ENCODE results near the gene ARMH4. TPM values are rescaled to one million over a fixed set of nuclear protein-coding genes. Genes with fewer than 3 reads are reported as not detected.
"Not testable (repeated sequence)": the region's sequence is repeated elsewhere in the genome, so short reads cannot be mapped to it uniquely, and the experiment has no call there.

The ARMH4 gene
- total and polyA plus RNA-seq, 4 donors, result 0.38 to 3.2 (median 0.54) TPM

- Histone ChIP-seq H3K27ac (ENCODE audit: low read depth in 1 of 2, low read length in 2 of 2) (no peak overlapping the region), H3K4me1 (ENCODE audit: control insufficient read depth in 4 of 4, insufficient read depth in 4 of 4, low read length in 3 of 4) (peaks cover 0 to 11% (median 3%) of the 10 kb centered on the region in 4 donors), H3K9ac (ENCODE audit: low read depth in 1 of 2, low read length in 2 of 2) (no peak overlapping the region), H3K27me3 (ENCODE audit: control insufficient read depth in 4 of 4, insufficient read depth in 4 of 4, low read length in 3 of 4) (no peaks in the 10 kb centered on the region), H3K4me3 (ENCODE audit: low read depth in 1 of 3, low read length in 3 of 3) (no peak overlapping the region), H3K9me3 (ENCODE audit: control insufficient read depth in 4 of 4, low read length in 3 of 4) (no peaks in the 10 kb centered on the region), H3K36me3 (ENCODE audit: control insufficient read depth in 4 of 4, insufficient read depth in 3 of 4, low read depth in 1 of 4, low read length in 3 of 4) (no peaks in the 10 kb centered on the region)
- DNase-seq (ENCODE audit: low spot score), result no peak
- TF ChIP-seq TAF1 (conservative IDR thresholded peaks at IDR 0.05), result no peak
- TF ChIP-seq, protein P1, sequence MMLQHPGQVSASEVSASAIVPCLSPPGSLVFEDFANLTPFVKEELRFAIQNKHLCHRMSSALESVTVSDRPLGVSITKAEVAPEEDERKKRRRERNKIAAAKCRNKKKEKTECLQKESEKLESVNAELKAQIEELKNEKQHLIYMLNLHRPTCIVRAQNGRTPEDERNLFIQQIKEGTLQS (IDR thresholded peaks at IDR 0.05), result no peak
- no peak for TF ChIP-seq REST (IDR thresholded peaks at IDR 0.05)
- WGBS, result 92% methylated on average over 2 of the region's 2 CpGs
These were observed 23.6 kb downstream of the ARMH4 start for GRCh38 chr14:58128416-58128815.

- H3K9ac ChIP-seq (ENCODE audit: low read depth in 1 of 2, low read length in 2 of 2); H3K9me3 ChIP-seq (ENCODE audit: control insufficient read depth in 4 of 4, low read length in 3 of 4); H3K4me1 ChIP-seq (ENCODE audit: control insufficient read depth in 4 of 4, insufficient read depth in 4 of 4, low read length in 3 of 4); H3K27me3 ChIP-seq (ENCODE audit: control insufficient read depth in 4 of 4, insufficient read depth in 4 of 4, low read length in 3 of 4); DNase-seq (ENCODE audit: low spot score); H3K27ac ChIP-seq (ENCODE audit: low read depth in 1 of 2, low read length in 2 of 2); H3K36me3 ChIP-seq (ENCODE audit: control insufficient read depth in 4 of 4, insufficient read depth in 3 of 4, low read depth in 1 of 4, low read length in 3 of 4); H3K4me3 ChIP-seq (ENCODE audit: low read depth in 1 of 3, low read length in 3 of 3): not testable (repeated sequence)
- 93% methylated on average over 6 of the region's 6 CpGs for WGBS
These were observed 29.5 kb downstream of the ARMH4 start for GRCh38 chr14:58122546-58122945.

DNA sequence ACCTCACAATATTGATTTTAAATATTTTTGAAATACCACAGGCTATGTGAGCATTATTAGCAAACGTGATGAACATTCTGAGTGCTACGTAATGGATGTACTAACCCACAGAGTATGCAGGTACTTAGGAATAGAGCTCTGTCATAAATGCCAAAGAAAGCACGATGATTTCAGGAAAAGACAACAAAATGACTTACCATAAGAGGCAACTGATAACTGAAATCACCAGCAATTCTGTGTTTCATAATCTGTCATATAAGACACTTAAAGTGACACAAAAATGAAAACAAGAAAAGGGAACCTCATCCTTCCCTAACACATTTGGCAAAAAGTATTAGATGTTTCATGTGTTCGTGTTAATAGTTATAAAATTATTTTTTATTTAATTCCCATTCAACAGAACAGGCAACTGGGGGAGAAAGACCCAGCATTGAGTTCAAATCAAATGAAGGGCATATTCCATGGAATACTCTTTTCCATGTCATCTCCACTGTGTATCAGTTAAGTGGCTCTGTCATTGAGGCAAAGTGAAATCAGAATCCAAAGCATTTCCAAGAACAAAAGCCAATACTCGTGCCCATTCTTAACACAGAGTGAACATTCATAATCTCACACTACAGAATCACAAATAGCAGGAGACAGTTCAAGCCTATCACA is 30.4 kb downstream of the ARMH4 start:
- Histone ChIP-seq H3K27ac (ENCODE audit: low read depth in 1 of 2, low read length in 2 of 2) (no peak overlapping the region), H3K4me1 (ENCODE audit: control insufficient read depth in 4 of 4, insufficient read depth in 4 of 4, low read length in 3 of 4) (no peaks in the 10 kb centered on the region), H3K36me3 (ENCODE audit: control insufficient read depth in 4 of 4, insufficient read depth in 3 of 4, low read depth in 1 of 4, low read length in 3 of 4) (no peaks in the 10 kb centered on the region), H3K9ac (ENCODE audit: low read depth in 1 of 2, low read length in 2 of 2) (no peak overlapping the region), H3K4me3 (ENCODE audit: low read depth in 1 of 3, low read length in 3 of 3) (no peak overlapping the region), H3K27me3 (ENCODE audit: control insufficient read depth in 4 of 4, insufficient read depth in 4 of 4, low read length in 3 of 4) (no peaks in the 10 kb centered on the region), H3K9me3 (ENCODE audit: control insufficient read depth in 4 of 4, low read length in 3 of 4) (no peaks in the 10 kb centered on the region)
- DNase-seq (ENCODE audit: low spot score), result no peak
- 76% methylated on average over 5 of the region's 5 CpGs for WGBS
- no peak for TF ChIP-seq HNF4A (conservative IDR thresholded peaks at IDR 0.05)
- TF ChIP-seq EGR1 (IDR thresholded peaks at IDR 0.05; ENCODE audit: low read depth in 2 of 2), result no peak
- TF ChIP-seq NR2F2 (IDR thresholded peaks at IDR 0.05), result no peak
- TF ChIP-seq, protein P2, sequence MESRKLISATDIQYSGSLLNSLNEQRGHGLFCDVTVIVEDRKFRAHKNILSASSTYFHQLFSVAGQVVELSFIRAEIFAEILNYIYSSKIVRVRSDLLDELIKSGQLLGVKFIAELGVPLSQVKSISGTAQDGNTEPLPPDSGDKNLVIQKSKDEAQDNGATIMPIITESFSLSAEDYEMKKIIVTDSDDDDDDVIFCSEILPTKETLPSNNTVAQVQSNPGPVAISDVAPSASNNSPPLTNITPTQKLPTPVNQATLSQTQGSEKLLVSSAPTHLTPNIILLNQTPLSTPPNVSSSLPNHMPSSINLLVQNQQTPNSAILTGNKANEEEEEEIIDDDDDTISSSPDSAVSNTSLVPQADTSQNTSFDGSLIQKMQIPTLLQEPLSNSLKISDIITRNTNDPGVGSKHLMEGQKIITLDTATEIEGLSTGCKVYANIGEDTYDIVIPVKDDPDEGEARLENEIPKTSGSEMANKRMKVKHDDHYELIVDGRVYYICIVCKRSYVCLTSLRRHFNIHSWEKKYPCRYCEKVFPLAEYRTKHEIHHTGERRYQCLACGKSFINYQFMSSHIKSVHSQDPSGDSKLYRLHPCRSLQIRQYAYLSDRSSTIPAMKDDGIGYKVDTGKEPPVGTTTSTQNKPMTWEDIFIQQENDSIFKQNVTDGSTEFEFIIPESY (IDR thresholded peaks at IDR 0.05), result no peak
- no peak for TF ChIP-seq JUND (IDR thresholded peaks at IDR 0.05)
- no peak for TF ChIP-seq REST (IDR thresholded peaks at IDR 0.05)
- TF ChIP-seq MAX (IDR thresholded peaks at IDR 0.05), result no peak
- TF ChIP-seq GABPA (IDR thresholded peaks at IDR 0.05 in 1 of 2, conservative IDR thresholded peaks at IDR 0.05 in 1 of 2), result no peak
- no peak for TF ChIP-seq CTCF (IDR thresholded peaks at IDR 0.05; ENCODE audit: low read depth, low read length, missing input control)
- no peak for TF ChIP-seq FOXA1 (IDR thresholded peaks at IDR 0.05)
- TF ChIP-seq YY1 (IDR thresholded peaks at IDR 0.05), result no peak
- TF ChIP-seq RXRA (IDR thresholded peaks at IDR 0.05), result no peak
- no peak for TF ChIP-seq HNF4G (IDR thresholded peaks at IDR 0.05)
- TF ChIP-seq, protein P1 (IDR thresholded peaks at IDR 0.05), result no peak

Measured in liver (tissue), 9 donors.